H9 (cell line): Measurements from ENCODE around the gene NCKAP5. TPM values are rescaled to one million over a fixed set of nuclear protein-coding genes. Genes with fewer than 3 reads are reported as not detected.

Experiments used
- DNase-seq: peaks from one replicate; pipeline ENCODE4 v3.0.0-alpha.2; 2017
- H2AFZ ChIP-seq: one replicate; pipeline ENCODE4 v1.6.1; 2013; ENCODE audit warnings: mild to moderate bottlenecking, low read length, control low read depth, moderate library complexity
- H2AK5ac ChIP-seq: 2 replicates; pipeline ENCODE4 v1.6.1; 2013; ENCODE audit warnings: low read length, control low read depth, mixed read lengths; ENCODE audit not compliant: insufficient read length
- H2BK120ac ChIP-seq: one replicate; pipeline ENCODE4 v1.6.1; 2013; ENCODE audit warnings: low read depth, mild to moderate bottlenecking, low read length, control low read depth, inconsistent platforms; ENCODE audit not compliant: poor library complexity, severe bottlenecking
- H2BK12ac ChIP-seq: 2 replicates; pipeline ENCODE4 v1.6.1; 2013; ENCODE audit warnings: low read length, control low read depth, mixed read lengths, low read depth; ENCODE audit not compliant: insufficient read length
- H2BK15ac ChIP-seq: 2 replicates; pipeline ENCODE4 v1.6.1; 2013; ENCODE audit warnings: low read depth, low read length, control low read depth
- H2BK20ac ChIP-seq: one replicate; pipeline ENCODE4 v1.6.1; 2013; ENCODE audit warnings: low read depth, mild to moderate bottlenecking, low read length, control low read depth, inconsistent platforms; ENCODE audit not compliant: poor library complexity, severe bottlenecking
- H2BK5ac ChIP-seq: 2 replicates; pipeline ENCODE4 v1.6.1; 2013; ENCODE audit warnings: low read length, control low read depth, mixed read lengths; ENCODE audit not compliant: insufficient read length
- H3K14ac ChIP-seq: 2 replicates; pipeline ENCODE4 v1.6.1; 2013; ENCODE audit warnings: low read length, control low read depth; ENCODE audit not compliant: insufficient read depth
- H3K18ac ChIP-seq: 2 replicates; pipeline ENCODE4 v1.6.1; 2013; ENCODE audit warnings: low read depth, mild to moderate bottlenecking, mixed read lengths, low read length, control low read depth; ENCODE audit not compliant: insufficient read length
- H3K23ac ChIP-seq: 2 replicates; pipeline ENCODE4 v1.6.1; 2013; ENCODE audit warnings: low read length, control low read depth, mixed read lengths, low read depth; ENCODE audit not compliant: insufficient read length
- H3K23me2 ChIP-seq: 2 replicates; pipeline ENCODE4 v1.6.1; 2013; ENCODE audit warnings: low read depth, mild to moderate bottlenecking, mixed read lengths, low read length, control low read depth; ENCODE audit not compliant: insufficient read length, poor library complexity, severe bottlenecking
- H3K27ac ChIP-seq: 2 replicates; pipeline ENCODE4 v1.5.1; 2013; ENCODE audit warnings: low read length, control low read depth, mixed read lengths, low read depth; ENCODE audit not compliant: insufficient read length
- H3K27me3 ChIP-seq: 2 replicates; pipeline ENCODE4 v1.6.1; 2013; ENCODE audit warnings: low read length, control low read depth, inconsistent platforms; ENCODE audit not compliant: insufficient read depth
- H3K4ac ChIP-seq: 2 replicates; pipeline ENCODE4 v1.6.1; 2013; ENCODE audit warnings: low read depth, mild to moderate bottlenecking, control low read depth, inconsistent platforms, low read length, moderate library complexity
- H3K4me1 ChIP-seq: 2 replicates; pipeline ENCODE4 v1.6.1; 2013; ENCODE audit warnings: low read length, control low read depth, inconsistent platforms; ENCODE audit not compliant: insufficient read depth
- H3K4me2 ChIP-seq: 2 replicates; pipeline ENCODE4 v1.6.1; 2013; ENCODE audit warnings: low read length, control low read depth, mixed read lengths; ENCODE audit not compliant: insufficient read length, insufficient read depth
- H3K56ac ChIP-seq: 2 replicates; pipeline ENCODE4 v1.6.1; 2013; ENCODE audit warnings: low read depth, mild to moderate bottlenecking, mixed read lengths, low read length, control low read depth; ENCODE audit not compliant: insufficient read length
- H3K79me1 ChIP-seq: 2 replicates; pipeline ENCODE4 v1.6.1; 2013; ENCODE audit warnings: low read depth, mild to moderate bottlenecking, moderate library complexity, low read length, control low read depth, inconsistent platforms; ENCODE audit not compliant: insufficient read depth, poor library complexity, severe bottlenecking
- H3K79me2 ChIP-seq: 2 replicates; pipeline ENCODE4 v1.6.1; 2013; ENCODE audit warnings: low read length, control low read depth, inconsistent platforms; ENCODE audit not compliant: insufficient read depth
- H3K9ac ChIP-seq: 2 replicates; pipeline ENCODE4 v1.6.1; 2013; ENCODE audit warnings: low read length, control low read depth, mixed read lengths; ENCODE audit not compliant: insufficient read length; ENCODE audit errors: extremely low read depth
- H3K9me3 ChIP-seq: one replicate; pipeline ENCODE4 v1.6.1; 2013; ENCODE audit warnings: low read depth, low read length, inconsistent platforms; ENCODE audit not compliant: control insufficient read depth
- H3T11ph ChIP-seq: one replicate; pipeline ENCODE4 v1.6.1; 2013; ENCODE audit warnings: mild to moderate bottlenecking, low read length, control low read depth, inconsistent platforms
- H4K20me1 ChIP-seq: one replicate; pipeline ENCODE4 v1.6.1; 2013; ENCODE audit not compliant: control insufficient read depth, insufficient read length, insufficient read depth
- H4K5ac ChIP-seq: 2 replicates; pipeline ENCODE4 v1.6.1; 2013; ENCODE audit warnings: low read depth, mild to moderate bottlenecking, mixed read lengths, low read length, control low read depth; ENCODE audit not compliant: insufficient read length
- H4K8ac ChIP-seq: replicated peaks from 2 replicates; pipeline ENCODE4 v1.6.1; 2013; ENCODE audit warnings: low read length, control low read depth, mixed read lengths, low read depth; ENCODE audit not compliant: insufficient read length
- H4K91ac ChIP-seq: 2 replicates; pipeline ENCODE4 v1.6.1; 2013; ENCODE audit warnings: low read depth, mild to moderate bottlenecking, moderate library complexity, mixed read lengths, low read length, control low read depth; ENCODE audit not compliant: insufficient read length
- H3K27ac Mint-ChIP-seq, 3 experiments: 2 replicates in 2 of 3; 3 replicates in 1 of 3; pipeline ENCODE4 v1.8.0; 2020 to 2021; ENCODE audit warnings: mixed read lengths in 3 of 3, mild to moderate bottlenecking in 1 of 3, moderate library complexity in 1 of 3
- H3K27me3 Mint-ChIP-seq: 2 replicates; pipeline ENCODE4 v1.8.0; 2021; ENCODE audit warnings: low read depth, mild to moderate bottlenecking, moderate library complexity, mixed read lengths
- H3K36me3 Mint-ChIP-seq, 3 experiments: 2 replicates in 2 of 3; 3 replicates in 1 of 3; pipeline ENCODE4 v1.8.0; 2020 to 2021; ENCODE audit warnings: low read depth in 3 of 3, mixed read lengths in 3 of 3; ENCODE audit not compliant: insufficient read depth in 1 of 3
- H3K4me1 Mint-ChIP-seq, 2 experiments: 2 replicates each; pipeline ENCODE4 v1.8.0; 2020; ENCODE audit warnings: mixed read lengths in 2 of 2
- H3K4me3 Mint-ChIP-seq, 2 experiments: 2 replicates in 1 of 2; 3 replicates in 1 of 2; pipeline ENCODE4 v1.8.0; 2020 to 2021; ENCODE audit warnings: mild to moderate bottlenecking in 2 of 2, mixed read lengths in 2 of 2, moderate library complexity in 1 of 2
- H3K9me3 Mint-ChIP-seq, 2 experiments: 2 replicates in 1 of 2; 3 replicates in 1 of 2; pipeline ENCODE4 v1.8.0; 2020; ENCODE audit warnings: mild to moderate bottlenecking in 2 of 2, mixed read lengths in 2 of 2, moderate library complexity in 1 of 2
- CTCF ChIP-seq: fragments of 200-600 bp; sonication (generic); conservative IDR thresholded peaks from 3 replicates; pipeline ENCODE4 v1.8.0; 2021; ENCODE audit warnings: antibody characterized with exemption, mild to moderate bottlenecking
- WGBS: extraction: QIAGEN DNeasy Blood & Tissue Kit; methylation state at CpG from one replicate; pipeline ENCODE4 v1.1.7; 2013; ENCODE audit warnings: missing lambda C conversion rate, low lambda C conversion rate, mixed read lengths; ENCODE audit not compliant: insufficient read length; ENCODE audit errors: extremely low coverage; 5-methylcytosine and 5-hydroxymethylcytosine counted together
- total RNA-seq: library from RNA; stranded (reverse); gene quantifications from 2 replicates; pipeline ENCODE4 v1.2.1, GENCODE V29; 2021

Gene NCKAP5
- total RNA-seq, 1 experiment from 2014 or later: 0.26 TPM

GRCh38 chr2:132681766-132682165 is 886.5 kb downstream of the NCKAP5 start:
- Histone ChIP-seq H3K14ac (no peak overlapping the region), H4K5ac (no peak overlapping the region), H2BK15ac (no peak overlapping the region), H4K20me1 (no peaks in the 10 kb centered on the region), H2AFZ (no peak overlapping the region), H2BK12ac (no peak overlapping the region), H3K4me2 (no peak overlapping the region), H3K4me1 (no peaks in the 10 kb centered on the region), H2AK5ac (no peak overlapping the region), H3K79me2 (no peaks in the 10 kb centered on the region), H3K27me3 (no peaks in the 10 kb centered on the region), H3K23ac (no peak overlapping the region), H4K8ac (no peak overlapping the region), H3K4ac (no peak overlapping the region), H2BK5ac (no peak overlapping the region), H3K56ac (no peak overlapping the region), H2BK120ac (no peak overlapping the region), H3K79me1 (no peaks in the 10 kb centered on the region), H2BK20ac (no peak overlapping the region), H3K27ac (no peak overlapping the region), H3K23me2 (no peaks in the 10 kb centered on the region), H3T11ph (no peak overlapping the region), H3K9ac (no peak overlapping the region), H3K9me3 (no peaks in the 10 kb centered on the region), H3K18ac (no peak overlapping the region), H4K91ac (no peak overlapping the region)
- TF ChIP-seq CTCF: no peak
- no peaks in the 10 kb centered on the region for H3K36me3 Mint-ChIP-seq
- no peak overlapping the region for H3K4me3 Mint-ChIP-seq
- H3K27me3 Mint-ChIP-seq: peaks cover 7% of the 10 kb centered on the region
- H3K4me1 Mint-ChIP-seq: no peaks in the 10 kb centered on the region
- H3K9me3 Mint-ChIP-seq: no peaks in the 10 kb centered on the region; a peak in 1 of 5 replicates
- no CpG with 5 or more reads among the region's 1 CpG for WGBS
- DNase-seq: no peak
- H3K27ac Mint-ChIP-seq: no peak overlapping the region
